ENCODE measurements around the gene S1PR1. TPM values are rescaled to one million over a fixed set of nuclear protein-coding genes. Genes with fewer than 3 reads are reported as not detected.
"Not testable (repeated sequence)": the region's sequence is repeated elsewhere in the genome, so short reads cannot be mapped to it uniquely, and the experiment has no call there.

The S1PR1 gene
- total RNA-seq, 1 experiment from 2014 or later, result 1.1 TPM

GRCh38 chr1:101228424-101229134 is 8.2 kb upstream of the S1PR1 start:
- BruUV-seq (replicated peaks), result no TSS peak
- intact Hi-C loops (cut with micrococcal nuclease; ENCODE audit: unreplicated experiment), result no loop called here
- CTCF ChIA-PET, result no interaction called here

GRCh38 chr1:101232182-101232581 is 4.6 kb upstream of the S1PR1 start:
- BruUV-seq (replicated peaks); H3K4me1 ChIP-seq (ENCODE audit: insufficient read depth, low read length, poor library complexity, severe bottlenecking); H3K27me3 ChIP-seq (replicated peaks; ENCODE audit: insufficient read depth, low read depth, low read length, poor library complexity); H3K9me3 ChIP-seq (ENCODE audit: low read depth, low read length, poor library complexity, severe bottlenecking); POLR2A ChIA-PET (ENCODE audit: low non-redundant PET); H3K4me3 ChIP-seq (ENCODE audit: low read depth, low read length, poor library complexity, severe bottlenecking); DNase-seq (ENCODE audit: low spot score); H3K36me3 ChIP-seq (ENCODE audit: insufficient read depth, low read length, poor library complexity, severe bottlenecking); H3K27ac ChIP-seq (ENCODE audit: low read depth, low read length, poor library complexity, severe bottlenecking); CTCF ChIA-PET: not testable (repeated sequence)
- intact Hi-C loops (cut with micrococcal nuclease; ENCODE audit: unreplicated experiment), result loop anchor here (10.0 kb wide), 1 partner anchor 277 kb away; no protein-coding TSS in a partner anchor

More at GRCh38 chr1:101228424-101229134, 8.2 kb upstream of the S1PR1 start:
- DNase-seq (ENCODE audit: low spot score), result no peak
- Histone ChIP-seq H3K36me3 (ENCODE audit: insufficient read depth, low read length, poor library complexity, severe bottlenecking) (no peaks in the 10 kb centered on the region), H3K27me3 (replicated peaks; ENCODE audit: insufficient read depth, low read depth, low read length, poor library complexity) (no peaks in the 10 kb centered on the region), H3K27ac (ENCODE audit: low read depth, low read length, poor library complexity, severe bottlenecking) (no peak overlapping the region), H3K4me3 (ENCODE audit: low read depth, low read length, poor library complexity, severe bottlenecking) (no peak overlapping the region), H3K9me3 (ENCODE audit: low read depth, low read length, poor library complexity, severe bottlenecking) (no peaks in the 10 kb centered on the region), H3K4me1 (ENCODE audit: insufficient read depth, low read length, poor library complexity, severe bottlenecking) (no peaks in the 10 kb centered on the region)
- POLR2A ChIA-PET (ENCODE audit: low non-redundant PET), result no interaction called here
- TF ChIP-seq CTCF (conservative IDR thresholded peaks at IDR 0.05; ENCODE audit: low read depth, low read length), result no peak
- TF ChIP-seq EZH2 (IDR thresholded peaks at IDR 0.05; ENCODE audit: borderline replicate concordance, low read depth, low read length, poor library complexity, severe bottlenecking), result no peak

GRCh38 chr1:101233495-101233894 is 3.3 kb upstream of the S1PR1 start:
- DNase-seq (ENCODE audit: low spot score), result no peak
- Histone ChIP-seq H3K9me3 (ENCODE audit: low read depth, low read length, poor library complexity, severe bottlenecking) (no peaks in the 10 kb centered on the region), H3K4me1 (ENCODE audit: insufficient read depth, low read length, poor library complexity, severe bottlenecking) (peaks cover 12% of the 10 kb centered on the region), H3K36me3 (ENCODE audit: insufficient read depth, low read length, poor library complexity, severe bottlenecking) (no peaks in the 10 kb centered on the region), H3K27ac (ENCODE audit: low read depth, low read length, poor library complexity, severe bottlenecking) (no peak overlapping the region), H3K4me3 (ENCODE audit: low read depth, low read length, poor library complexity, severe bottlenecking) (no peak overlapping the region), H3K27me3 (replicated peaks; ENCODE audit: insufficient read depth, low read depth, low read length, poor library complexity) (no peaks in the 10 kb centered on the region)
- intact Hi-C loops (cut with micrococcal nuclease; ENCODE audit: unreplicated experiment), result loop anchor here (10.0 kb wide), 1 partner anchor 279 kb away; no protein-coding TSS in a partner anchor
- BruUV-seq (replicated peaks), result no TSS peak
- no peak for TF ChIP-seq EZH2 (IDR thresholded peaks at IDR 0.05; ENCODE audit: borderline replicate concordance, low read depth, low read length, poor library complexity, severe bottlenecking)
- TF ChIP-seq CTCF (conservative IDR thresholded peaks at IDR 0.05; ENCODE audit: low read depth, low read length), result no peak
- POLR2A ChIA-PET (ENCODE audit: low non-redundant PET), result no interaction called here
- CTCF ChIA-PET, result no interaction called here

All from A673 (cell line).